Gastroesophageal sphincter (tissue), 4 donors: Measurements from ENCODE around the gene P3H2. TPM values are rescaled to one million over a fixed set of nuclear protein-coding genes. Genes with fewer than 3 reads are reported as not detected.

ENCODE experiments used
- ATAC-seq: fragments of 150-250 bp; one replicate; pipeline ENCODE4 v1.9.1; 2016; ENCODE audit warnings: mild to moderate bottlenecking, moderate library complexity
- H3K27ac ChIP-seq, 4 donors: fragments of 200-600 bp; sonication (generic) in 3 of 4; 1 replicate in 3 of 4; 2 replicates in 1 of 4; pipeline ENCODE4 v1.5.1; 2016 to 2019
- H3K27me3 ChIP-seq: fragments of 200-600 bp; sonication (generic); one replicate; pipeline ENCODE4 v1.5.1; 2019
- H3K36me3 ChIP-seq, 2 donors: fragments of 200-600 bp; sonication (generic); one replicate each; pipeline ENCODE4 v1.5.1; 2019; ENCODE audit warnings: control low read depth in 1 of 2
- H3K4me1 ChIP-seq, 3 donors: fragments of 200-600 bp; sonication (generic); 1 replicate in 2 of 3; 2 replicates in 1 of 3; pipeline ENCODE4 v1.5.1; 2016 to 2019; ENCODE audit warnings: control low read depth in 2 of 3
- H3K4me3 ChIP-seq, 2 donors: fragments of 200-600 bp; sonication (generic); one replicate each; pipeline ENCODE4 v1.5.1; 2019; ENCODE audit warnings: mild to moderate bottlenecking in 1 of 2, moderate library complexity in 1 of 2
- H3K9me3 ChIP-seq, 3 donors: fragments of 200-600 bp; sonication (generic); one replicate each; pipeline ENCODE4 v1.5.1; 2017 to 2019; ENCODE audit warnings: control low read depth in 2 of 3
- CTCF ChIP-seq, 4 experiments: fragments of 200-600 bp in 2 of 4; fragments of 450-650 bp in 2 of 4; sonication (generic) in 1 of 4; IDR thresholded peaks; one replicate each; pipeline ENCODE4 v1.5.1; 2017 to 2019; ENCODE audit warnings: antibody characterized with exemption in 4 of 4, mild to moderate bottlenecking in 2 of 4, moderate library complexity in 2 of 4
- EP300 ChIP-seq: sonication (generic); formaldehyde crosslinking; IDR thresholded peaks from one replicate; pipeline ENCODE4 v1.6.1; 2017; ENCODE audit warnings: antibody characterized with exemption, mild to moderate bottlenecking
- POLR2A ChIP-seq, 2 donors: fragments of 450-650 bp; IDR thresholded peaks; one replicate each; pipeline ENCODE4 v1.6.1; 2017; ENCODE audit warnings: antibody characterized with exemption in 2 of 2, mild to moderate bottlenecking in 2 of 2, moderate library complexity in 1 of 2
- POLR2AphosphoS5 ChIP-seq: sonication (generic); formaldehyde crosslinking; IDR thresholded peaks from one replicate; pipeline ENCODE4 v1.6.1; 2017; ENCODE audit warnings: antibody characterized with exemption
- WGBS, 2 donors: methylation state at CpG; one replicate each; pipeline ENCODE4 v1.1.5; 2018; ENCODE audit warnings: low coverage in 1 of 2; 5-methylcytosine and 5-hydroxymethylcytosine counted together
- total RNA-seq, 4 donors: library from RNA; depleted of rRNA; stranded (reverse); fragments of >200 nt; gene quantifications; one replicate each; pipeline ENCODE4 v1.1.0, GENCODE V29; 2016

P3H2 gene
- total RNA-seq, 4 donors from 2014 or later, result 10.6 to 55.9 (median 36.2) TPM

- ATAC-seq, result no peak
- 77 to 83% methylated on average over 6 of the region's 7 CpGs for WGBS, 2 donors
- H3K27me3 ChIP-seq, result no peaks in the 10 kb centered on the region
- no peaks in the 10 kb centered on the region for H3K36me3 ChIP-seq
- TF ChIP-seq EP300 (no peak), CTCF (IDR thresholded peaks at IDR 0.05) (no peak), POLR2AphosphoS5 (no peak), POLR2A (IDR thresholded peaks at IDR 0.05) (no peak)
- H3K4me1 ChIP-seq, result peaks cover 0 to 16% (median 3%) of the 10 kb centered on the region in 3 donors
- no peak overlapping the region for H3K27ac ChIP-seq
- H3K9me3 ChIP-seq, result no peaks in the 10 kb centered on the region
- no peak overlapping the region for H3K4me3 ChIP-seq
Measured at GRCh38 chr3:190013943-190014924, 106.5 kb downstream of the P3H2 start.

GRCh38 chr3:190012784-190013183, 107.9 kb downstream of the P3H2 start:
- H3K36me3 ChIP-seq, result no peaks in the 10 kb centered on the region
- no peak overlapping the region for H3K4me3 ChIP-seq
- H3K27me3 ChIP-seq, result no peaks in the 10 kb centered on the region
- peaks cover 0 to 13% (median 0%) of the 10 kb centered on the region in 3 donors for H3K4me1 ChIP-seq
- TF ChIP-seq POLR2A (IDR thresholded peaks at IDR 0.05) (no peak), POLR2AphosphoS5 (no peak), CTCF (IDR thresholded peaks at IDR 0.05) (no peak), EP300 (no peak)
- ATAC-seq, result no peak
- 88 to 100% methylated on average over 5 to 6 of the region's 6 CpGs for WGBS, 2 donors
- no peaks in the 10 kb centered on the region for H3K9me3 ChIP-seq
- H3K27ac ChIP-seq, result no peak overlapping the region

GRCh38 chr3:190012314-190012782, 108.3 kb downstream of the P3H2 start:
- Histone ChIP-seq H3K27ac (no peak overlapping the region), H3K4me1 (peaks cover 0 to 8% (median 0%) of the 10 kb centered on the region in 3 donors), H3K4me3 (no peak overlapping the region), H3K36me3 (no peaks in the 10 kb centered on the region), H3K9me3 (no peaks in the 10 kb centered on the region), H3K27me3 (no peaks in the 10 kb centered on the region)
- 45 to 47% methylated on average over 4 of the region's 4 CpGs for WGBS, 2 donors
- no peak for TF ChIP-seq EP300
- TF ChIP-seq POLR2AphosphoS5, result no peak
- no peak for TF ChIP-seq CTCF (IDR thresholded peaks at IDR 0.05)
- no peak for TF ChIP-seq POLR2A (IDR thresholded peaks at IDR 0.05)
- no peak for ATAC-seq

- WGBS, 2 donors, result 41 to 93% methylated on average over 2 of the region's 2 CpGs
Measured at GRCh38 chr3:190010486-190010885, 110.2 kb downstream of the P3H2 start.

More at GRCh38 chr3:190010486-190010885, 110.2 kb downstream of the P3H2 start:
- ATAC-seq, result no peak
- no peaks in the 10 kb centered on the region for H3K9me3 ChIP-seq
- no peaks in the 10 kb centered on the region for H3K36me3 ChIP-seq
- TF ChIP-seq EP300 (no peak), CTCF (IDR thresholded peaks at IDR 0.05) (no peak), POLR2A (IDR thresholded peaks at IDR 0.05) (no peak), POLR2AphosphoS5 (no peak)
- H3K4me3 ChIP-seq, result no peak overlapping the region
- peaks cover 0 to 8% (median 0%) of the 10 kb centered on the region in 3 donors for H3K4me1 ChIP-seq
- no peak overlapping the region for H3K27ac ChIP-seq
- H3K27me3 ChIP-seq, result no peaks in the 10 kb centered on the region
